ENCODE measurements around the gene ADCK2. TPM values are rescaled to one million over a fixed set of nuclear protein-coding genes. Genes with fewer than 3 reads are reported as not detected.

The ADCK2 gene
- polyA plus RNA-seq, 1 donor (not counting 4 experiments of a cell fraction or from before 2014, with no cell fraction given), result 9.5 TPM

DNA sequence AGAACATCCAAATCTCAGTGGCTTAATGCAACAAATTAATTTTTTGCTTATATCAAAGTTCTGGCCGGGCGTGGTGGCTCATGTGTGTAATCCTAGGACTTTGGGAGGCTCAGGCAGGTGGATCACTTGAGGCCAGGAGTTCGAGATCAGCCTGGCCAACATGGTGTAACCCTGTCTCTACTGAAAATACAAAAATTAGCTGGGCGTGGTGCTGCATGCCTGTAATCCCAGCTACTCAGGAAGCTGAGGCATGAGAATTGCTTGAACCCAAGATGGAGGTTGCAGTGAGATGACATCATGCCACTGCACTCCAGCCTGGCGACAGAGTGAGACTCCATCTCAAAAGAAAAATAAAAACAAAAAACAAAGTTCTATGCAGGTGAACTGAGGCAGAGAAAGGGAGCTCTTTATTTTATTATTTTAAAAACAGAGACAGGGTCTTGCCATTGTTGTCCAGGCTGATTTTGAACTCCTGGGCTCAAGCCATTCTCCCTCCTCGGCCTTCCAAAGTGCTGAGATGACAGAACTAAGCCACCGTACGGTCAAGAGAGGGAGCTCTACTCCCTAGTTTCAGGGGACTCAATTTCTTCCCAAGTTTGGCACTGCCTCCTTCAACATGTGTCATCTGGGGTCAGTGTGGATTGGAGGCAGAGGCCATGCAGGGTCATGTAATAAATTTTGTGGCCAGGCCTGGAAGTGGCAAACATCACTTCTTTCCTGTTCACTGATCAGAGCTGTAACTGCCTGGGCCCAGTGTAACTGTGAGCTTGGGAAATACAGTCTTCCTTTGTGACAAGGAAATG, 2.4 kb downstream of the ADCK2 start:
- FAIRE-seq, result no peak
- DNase-seq (ENCODE audit: low read depth, low spot score), result no peak
- H4K20me1 ChIP-seq (ENCODE audit: control insufficient read depth, extremely low read depth, insufficient read depth, low read length), result no peaks in the 10 kb centered on the region
- H3K4me1 ChIP-seq (ENCODE audit: control insufficient read depth, extremely low read depth, insufficient read depth, low read length), result peaks cover 16% of the 10 kb centered on the region
- no peaks in the 10 kb centered on the region for H3K9me1 ChIP-seq (ENCODE audit: control insufficient read depth, extremely low read depth, insufficient read depth, low read length)
- H3K27ac ChIP-seq (ENCODE audit: control insufficient read depth, insufficient read depth, low read length), result no peak overlapping the region
- dilution Hi-C loops (cut with MboI; ENCODE audit: extremely low pct_ligation_motif_present, low sequenced_read_pairs), result no loop called here
- H3K27me3 ChIP-seq (ENCODE audit: control insufficient read depth, extremely low read depth, insufficient read depth, low read length), result no peaks in the 10 kb centered on the region
- no peaks in the 10 kb centered on the region for H3K9me3 ChIP-seq (ENCODE audit: control insufficient read depth, low read depth, low read length)
- no peaks in the 10 kb centered on the region for H3K79me2 ChIP-seq (ENCODE audit: control insufficient read depth, insufficient read depth, low read length)
- peaks cover 3 to 8% of the 10 kb centered on the region in 2 experiments for H3K36me3 ChIP-seq (ENCODE audit: control insufficient read depth in 2 of 2, extremely low read depth in 1 of 2, insufficient read depth in 2 of 2, low read length in 2 of 2)
- H3K9ac ChIP-seq (ENCODE audit: control insufficient read depth, extremely low read depth, insufficient read depth, low read length), result no peak overlapping the region
- TF ChIP-seq, protein P1, sequence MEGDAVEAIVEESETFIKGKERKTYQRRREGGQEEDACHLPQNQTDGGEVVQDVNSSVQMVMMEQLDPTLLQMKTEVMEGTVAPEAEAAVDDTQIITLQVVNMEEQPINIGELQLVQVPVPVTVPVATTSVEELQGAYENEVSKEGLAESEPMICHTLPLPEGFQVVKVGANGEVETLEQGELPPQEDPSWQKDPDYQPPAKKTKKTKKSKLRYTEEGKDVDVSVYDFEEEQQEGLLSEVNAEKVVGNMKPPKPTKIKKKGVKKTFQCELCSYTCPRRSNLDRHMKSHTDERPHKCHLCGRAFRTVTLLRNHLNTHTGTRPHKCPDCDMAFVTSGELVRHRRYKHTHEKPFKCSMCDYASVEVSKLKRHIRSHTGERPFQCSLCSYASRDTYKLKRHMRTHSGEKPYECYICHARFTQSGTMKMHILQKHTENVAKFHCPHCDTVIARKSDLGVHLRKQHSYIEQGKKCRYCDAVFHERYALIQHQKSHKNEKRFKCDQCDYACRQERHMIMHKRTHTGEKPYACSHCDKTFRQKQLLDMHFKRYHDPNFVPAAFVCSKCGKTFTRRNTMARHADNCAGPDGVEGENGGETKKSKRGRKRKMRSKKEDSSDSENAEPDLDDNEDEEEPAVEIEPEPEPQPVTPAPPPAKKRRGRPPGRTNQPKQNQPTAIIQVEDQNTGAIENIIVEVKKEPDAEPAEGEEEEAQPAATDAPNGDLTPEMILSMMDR (optimal IDR thresholded peaks at IDR 0.05 in 1 of 3, IDR thresholded peaks at IDR 0.05 in 1 of 3, conservative IDR thresholded peaks at IDR 0.05 in 1 of 3; ENCODE audit: extremely low read depth in 1 of 3, insufficient read depth in 2 of 3, low read length in 3 of 3), result peak in 2 of 3 experiments; percentile 10 to 54
- no peak for TF ChIP-seq EZH2 (IDR thresholded peaks at IDR 0.05; ENCODE audit: low read length)
- H3K4me2 ChIP-seq (ENCODE audit: control insufficient read depth, extremely low read depth, insufficient read depth, low read depth, low read length), result peak overlapping the region; percentile 3
- no peak overlapping the region for H3K4me3 ChIP-seq (ENCODE audit: control insufficient read depth in 2 of 3, extremely low read depth in 1 of 3, insufficient read depth in 2 of 3, low read depth in 1 of 3, low read length in 3 of 3)
- H2AFZ ChIP-seq (ENCODE audit: control insufficient read depth, low read length), result no peak overlapping the region

DNA sequence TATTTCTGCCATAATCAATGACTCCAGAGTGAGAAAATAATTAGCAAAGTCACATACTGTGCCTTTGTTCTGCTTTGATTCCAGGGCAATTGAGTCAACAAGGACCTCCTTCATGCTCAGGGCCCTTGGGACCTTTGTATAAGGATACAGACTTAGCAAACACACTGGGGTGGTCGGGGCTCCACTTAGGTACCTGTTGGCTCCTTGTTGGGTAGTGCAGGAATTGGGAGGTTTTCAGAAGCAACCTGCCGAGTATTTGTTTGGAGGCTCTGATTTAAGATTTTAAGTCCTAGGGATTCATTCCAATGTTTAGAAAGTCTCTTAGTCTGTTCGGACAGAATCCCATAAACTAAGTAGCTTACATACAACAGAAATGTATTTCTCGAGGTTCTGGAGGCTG, 3.0 kb downstream of the ADCK2 start:
- H3K27ac ChIP-seq (ENCODE audit: control insufficient read depth, insufficient read depth, low read length), result no peak overlapping the region
- no peaks in the 10 kb centered on the region for H3K27me3 ChIP-seq (ENCODE audit: control insufficient read depth, extremely low read depth, insufficient read depth, low read length)
- dilution Hi-C loops (cut with MboI; ENCODE audit: extremely low pct_ligation_motif_present, low sequenced_read_pairs), result no loop called here
- H3K9me3 ChIP-seq (ENCODE audit: control insufficient read depth, low read depth, low read length), result no peaks in the 10 kb centered on the region
- DNase-seq (ENCODE audit: low read depth, low spot score) (no peak), FAIRE-seq (no peak)
- no peak for TF ChIP-seq EZH2 (IDR thresholded peaks at IDR 0.05; ENCODE audit: low read length)
- TF ChIP-seq, protein P1 (optimal IDR thresholded peaks at IDR 0.05 in 1 of 3, IDR thresholded peaks at IDR 0.05 in 1 of 3, conservative IDR thresholded peaks at IDR 0.05 in 1 of 3; ENCODE audit: extremely low read depth in 1 of 3, insufficient read depth in 2 of 3, low read length in 3 of 3), result no peak
- H3K4me1 ChIP-seq (ENCODE audit: control insufficient read depth, extremely low read depth, insufficient read depth, low read length), result peaks cover 16% of the 10 kb centered on the region
- no peak overlapping the region for H3K4me3 ChIP-seq (ENCODE audit: control insufficient read depth in 2 of 3, extremely low read depth in 1 of 3, insufficient read depth in 2 of 3, low read depth in 1 of 3, low read length in 3 of 3)
- no peak overlapping the region for H3K4me2 ChIP-seq (ENCODE audit: control insufficient read depth, extremely low read depth, insufficient read depth, low read depth, low read length)
- peaks cover 3 to 10% of the 10 kb centered on the region in 2 experiments for H3K36me3 ChIP-seq (ENCODE audit: control insufficient read depth in 2 of 2, extremely low read depth in 1 of 2, insufficient read depth in 2 of 2, low read length in 2 of 2)
- H4K20me1 ChIP-seq (ENCODE audit: control insufficient read depth, extremely low read depth, insufficient read depth, low read length), result no peaks in the 10 kb centered on the region
- no peak overlapping the region for H2AFZ ChIP-seq (ENCODE audit: control insufficient read depth, low read length)
- no peak overlapping the region for H3K9ac ChIP-seq (ENCODE audit: control insufficient read depth, extremely low read depth, insufficient read depth, low read length)
- no peaks in the 10 kb centered on the region for H3K9me1 ChIP-seq (ENCODE audit: control insufficient read depth, extremely low read depth, insufficient read depth, low read length)
- H3K79me2 ChIP-seq (ENCODE audit: control insufficient read depth, insufficient read depth, low read length), result no peaks in the 10 kb centered on the region

Data from keratinocyte (primary cell).